Spleen (tissue), 11 donors: ENCODE data around the gene MAPK7. TPM values are rescaled to one million over a fixed set of nuclear protein-coding genes. Genes with fewer than 3 reads are reported as not detected.

Source experiments
- DNase-seq: peaks from one replicate; pipeline ENCODE4 v3.0.0-alpha.2; 2020
- H3K27ac ChIP-seq, 8 donors: fragments of 200-600 bp; sonication (generic) in 7 of 8; 1 replicate in 4 of 8; 2 replicates in 4 of 8; pipeline versions ENCODE4 v1.5.0 to v1.8.0; 2016 to 2021; ENCODE audit warnings: inconsistent platforms in 4 of 8, mild to moderate bottlenecking in 4 of 8, moderate library complexity in 1 of 8
- H3K27me3 ChIP-seq, 7 donors: fragments of 200-600 bp; sonication (generic) in 6 of 7; replicated peaks in 1 of 7; 1 replicate in 4 of 7; 2 replicates in 3 of 7; pipeline versions ENCODE4 v1.5.0 to v1.8.0; 2016 to 2021; ENCODE audit warnings: inconsistent platforms in 3 of 7, mild to moderate bottlenecking in 1 of 7
- H3K36me3 ChIP-seq, 6 donors: fragments of 200-600 bp; sonication (generic) in 5 of 6; 1 replicate in 4 of 6; 2 replicates in 2 of 6; pipeline versions ENCODE4 v1.5.0 to v1.8.0; 2016 to 2021; ENCODE audit warnings: inconsistent platforms in 2 of 6
- H3K4me1 ChIP-seq, 6 donors: fragments of 200-600 bp; sonication (generic) in 5 of 6; 1 replicate in 3 of 6; 2 replicates in 3 of 6; pipeline versions ENCODE4 v1.5.0 to v1.8.0; 2016 to 2021; ENCODE audit warnings: inconsistent platforms in 3 of 6
- H3K4me3 ChIP-seq, 8 donors: fragments of 200-600 bp; sonication (generic) in 7 of 8; 1 replicate in 4 of 8; 2 replicates in 4 of 8; pipeline versions ENCODE4 v1.5.0 to v1.8.0; 2016 to 2021; ENCODE audit warnings: inconsistent platforms in 4 of 8, mild to moderate bottlenecking in 4 of 8, moderate library complexity in 2 of 8
- H3K9me3 ChIP-seq, 8 donors: fragments of 200-600 bp; sonication (generic) in 7 of 8; 1 replicate in 4 of 8; 2 replicates in 4 of 8; pipeline versions ENCODE4 v1.5.0 to v1.8.0; 2016 to 2021; ENCODE audit warnings: inconsistent platforms in 4 of 8
- POLR2A ChIP-seq, 3 donors: fragments of 450-650 bp; IDR thresholded peaks; one replicate each; pipeline ENCODE4 v1.5.1; 2017; ENCODE audit warnings: antibody characterized with exemption in 3 of 3, mild to moderate bottlenecking in 1 of 3
- POLR2AphosphoS5 ChIP-seq, 3 donors: sonication (generic); formaldehyde crosslinking; IDR thresholded peaks; one replicate each; pipeline ENCODE4 v1.5.1; 2017; ENCODE audit warnings: antibody characterized with exemption in 3 of 3
- WGBS, 5 donors: extraction: QIAGEN DNeasy Blood & Tissue Kit in 3 of 5; methylation state at CpG; one replicate each; pipeline versions ENCODE4 v1.1.5 to v1.1.7; 2013 to 2018; 5-methylcytosine and 5-hydroxymethylcytosine counted together
- intact Hi-C: fragments of 100-400 bp; cut with DNase I; formaldehyde crosslinking; loops from one replicate; pipeline ENCODE4 v1.15.0; 2023; ENCODE audit warnings: low total_unique reads
- polyA plus RNA-seq, 3 donors: library from polyadenylated mRNA; stranded (reverse); fragments of 200-250 nt; gene quantifications; one replicate each; pipeline ENCODE4 v1.2.1, GENCODE V29; 2013
- total RNA-seq, 7 donors: library from RNA; depleted of rRNA in 3 of 7; stranded (reverse); fragments of >200 nt in 3 of 7; fragmentation: NEBNext Ultra II Directional in 4 of 7; extraction: Animal tissue kit (Norgen Biotek cat#: 25700) in 4 of 7; gene quantifications; one replicate each; pipeline versions ENCODE4 v1.1.0 to v1.2.1, GENCODE V29; 2016 to 2021
- TF ChIP-seq, protein P1 (sequence below), 11 experiments: fragments of 200-600 bp in 7 of 11; fragments of 450-650 bp in 4 of 11; sonication (generic) in 4 of 11; IDR thresholded peaks in 8 of 11; conservative IDR thresholded peaks in 3 of 11; 1 replicate in 7 of 11; 2 replicates in 4 of 11; pipeline versions ENCODE4 v1.4.0 to v1.8.0; 2016 to 2021; ENCODE audit warnings: antibody characterized with exemption in 11 of 11, inconsistent platforms in 4 of 11, mild to moderate bottlenecking in 1 of 11
- donor health status: healthy with polysubstance abuse.
- donor health status: DM: no; HTN: no; CAD: no; lungs with moderate emphysema.
- donor health status: DM: no; HTN: no; CAD: no.
- donor health status: Bipolar disorder and iron deficiency.
- donor health status: healthy.
- donor health status: DM: no; HTN: no; CAD: no.
- donor health status: DM: yes; HTN: yes; CAD: no.

MAPK7 gene
- total and polyA plus RNA-seq, 10 donors, result 5.7 to 56.2 (median 30.3) TPM

- 94 to 100% (median 100%) methylated on average over 1 of the region's 1 CpG for WGBS, 5 donors
- Histone ChIP-seq H3K4me3 (no peak overlapping the region), H3K9me3 (no peaks in the 10 kb centered on the region), H3K27me3 (peaks cover 0 to 16% (median 0%) of the 10 kb centered on the region in 7 donors), H3K27ac (no peak overlapping the region), H3K4me1 (peaks cover 4 to 32% (median 10%) of the 10 kb centered on the region in 6 donors), H3K36me3 (peaks cover 0 to 34% (median 0%) of the 10 kb centered on the region in 6 donors)
- intact Hi-C loops, result no loop called here
- no peak for DNase-seq
- no peak for TF ChIP-seq POLR2A (IDR thresholded peaks at IDR 0.05)
- no peak for TF ChIP-seq POLR2AphosphoS5 (IDR thresholded peaks at IDR 0.05)
- TF ChIP-seq, protein P1, sequence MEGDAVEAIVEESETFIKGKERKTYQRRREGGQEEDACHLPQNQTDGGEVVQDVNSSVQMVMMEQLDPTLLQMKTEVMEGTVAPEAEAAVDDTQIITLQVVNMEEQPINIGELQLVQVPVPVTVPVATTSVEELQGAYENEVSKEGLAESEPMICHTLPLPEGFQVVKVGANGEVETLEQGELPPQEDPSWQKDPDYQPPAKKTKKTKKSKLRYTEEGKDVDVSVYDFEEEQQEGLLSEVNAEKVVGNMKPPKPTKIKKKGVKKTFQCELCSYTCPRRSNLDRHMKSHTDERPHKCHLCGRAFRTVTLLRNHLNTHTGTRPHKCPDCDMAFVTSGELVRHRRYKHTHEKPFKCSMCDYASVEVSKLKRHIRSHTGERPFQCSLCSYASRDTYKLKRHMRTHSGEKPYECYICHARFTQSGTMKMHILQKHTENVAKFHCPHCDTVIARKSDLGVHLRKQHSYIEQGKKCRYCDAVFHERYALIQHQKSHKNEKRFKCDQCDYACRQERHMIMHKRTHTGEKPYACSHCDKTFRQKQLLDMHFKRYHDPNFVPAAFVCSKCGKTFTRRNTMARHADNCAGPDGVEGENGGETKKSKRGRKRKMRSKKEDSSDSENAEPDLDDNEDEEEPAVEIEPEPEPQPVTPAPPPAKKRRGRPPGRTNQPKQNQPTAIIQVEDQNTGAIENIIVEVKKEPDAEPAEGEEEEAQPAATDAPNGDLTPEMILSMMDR (IDR thresholded peaks at IDR 0.05 in 8 of 11, conservative IDR thresholded peaks at IDR 0.05 in 3 of 11), result no peak
Measured at GRCh38 chr17:19333132-19333440, 45.2 kb upstream of the MAPK7 start.

DNA sequence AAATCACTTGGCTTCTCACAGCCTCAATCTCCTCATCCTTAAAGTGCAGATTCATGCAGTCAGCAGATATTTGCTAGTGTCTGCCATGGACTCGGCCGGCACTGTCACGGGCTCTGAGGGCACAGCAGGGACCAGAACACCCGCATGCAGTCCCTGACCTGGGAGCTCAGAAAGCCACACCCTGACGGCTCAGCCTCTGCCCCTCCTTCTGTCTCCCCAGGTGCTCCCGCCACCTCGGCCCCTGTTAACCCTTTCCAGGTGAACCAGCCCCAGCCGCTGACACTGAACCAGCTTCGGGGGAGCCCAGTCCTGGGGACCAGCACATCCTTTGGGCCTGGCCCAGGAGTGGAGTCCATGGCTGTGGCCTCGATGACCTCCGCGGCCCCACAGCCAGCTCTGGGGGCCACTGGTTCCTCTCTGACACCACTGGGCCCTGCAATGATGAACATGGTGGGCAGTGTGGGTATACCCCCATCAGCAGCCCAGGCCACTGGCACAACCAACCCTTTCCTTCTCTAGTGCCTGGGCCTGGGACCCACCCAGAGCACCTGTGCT lies 44.5 kb upstream of the MAPK7 start:
- H3K9me3 ChIP-seq, result no peaks in the 10 kb centered on the region
- 80 to 89% (median 82%) methylated on average over 9 to 12 of the region's 12 CpGs for WGBS, 5 donors
- H3K4me1 ChIP-seq, result peaks cover 6 to 38% (median 13%) of the 10 kb centered on the region in 6 donors
- H3K4me3 ChIP-seq, result no peak overlapping the region
- H3K27me3 ChIP-seq, result peaks cover 0 to 16% (median 0%) of the 10 kb centered on the region in 7 donors
- peak overlapping the region in 3 of 8 donors; percentile 11 to 18 (median 17) for H3K27ac ChIP-seq
- intact Hi-C loops, result no loop called here
- TF ChIP-seq POLR2AphosphoS5 (IDR thresholded peaks at IDR 0.05) (no peak), POLR2A (IDR thresholded peaks at IDR 0.05) (no peak)
- TF ChIP-seq, protein P1 (IDR thresholded peaks at IDR 0.05 in 8 of 11, conservative IDR thresholded peaks at IDR 0.05 in 3 of 11), result no peak
- H3K36me3 ChIP-seq, result peaks cover 0 to 28% (median 0%) of the 10 kb centered on the region in 6 donors
- no peak for DNase-seq

- intact Hi-C loops, result no loop called here
- DNase-seq, result no peak
- 59 to 78% (median 72%) methylated on average over 6 of the region's 6 CpGs for WGBS, 5 donors
- Histone ChIP-seq H3K9me3 (no peaks in the 10 kb centered on the region), H3K27me3 (peaks cover 0 to 16% (median 0%) of the 10 kb centered on the region in 7 donors), H3K4me3 (no peak overlapping the region), H3K4me1 (peaks cover 6 to 38% (median 13%) of the 10 kb centered on the region in 6 donors), H3K36me3 (peaks cover 0 to 22% (median 0%) of the 10 kb centered on the region in 6 donors), H3K27ac (peak overlapping the region in 3 of 8 donors; percentile 11 to 18 (median 17))
- TF ChIP-seq POLR2A (IDR thresholded peaks at IDR 0.05) (no peak), POLR2AphosphoS5 (IDR thresholded peaks at IDR 0.05) (peak in 1 of 3 donors; percentile 37)
- TF ChIP-seq, protein P1 (IDR thresholded peaks at IDR 0.05 in 8 of 11, conservative IDR thresholded peaks at IDR 0.05 in 3 of 11), result no peak
Measured at GRCh38 chr17:19334331-19334730, 44.0 kb upstream of the MAPK7 start.

DNA sequence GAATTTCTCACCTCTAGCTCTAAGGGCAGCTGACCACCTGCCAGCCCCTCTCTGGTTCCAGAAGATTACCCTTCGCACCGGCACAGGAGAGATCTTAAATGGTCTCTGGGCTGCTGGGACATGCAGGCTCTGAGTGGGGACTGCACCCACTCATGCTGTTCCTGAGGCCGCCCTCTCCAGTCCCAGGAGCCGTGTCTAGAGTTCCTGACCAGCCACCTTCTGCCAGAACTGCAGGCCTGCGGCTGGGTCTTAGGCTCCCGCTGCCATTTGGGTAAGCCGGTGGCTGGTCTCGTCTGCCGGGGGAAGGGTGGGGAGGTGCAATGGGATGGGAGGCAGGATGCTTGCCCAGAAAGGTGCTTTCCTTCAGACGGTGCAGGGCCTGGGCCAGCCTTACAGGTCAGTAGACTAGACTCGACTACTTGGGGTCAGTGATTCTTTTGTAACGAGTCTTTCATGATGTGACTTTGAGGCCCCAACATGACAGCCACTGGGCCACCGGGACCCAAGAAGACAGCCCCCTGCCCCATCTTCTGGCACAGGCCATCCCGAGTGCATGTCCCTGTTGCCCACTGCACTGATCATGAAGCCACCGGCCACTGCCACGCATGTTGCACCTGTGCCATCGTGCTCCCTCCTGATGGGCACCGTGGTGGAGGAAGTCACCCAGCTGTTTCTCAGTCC lies 42.2 kb upstream of the MAPK7 start:
- 85 to 90% (median 89%) methylated on average over 16 to 18 of the region's 18 CpGs for WGBS, 5 donors
- Histone ChIP-seq H3K27me3 (peaks cover 0 to 16% (median 0%) of the 10 kb centered on the region in 7 donors), H3K4me3 (no peak overlapping the region), H3K4me1 (peaks cover 6 to 38% (median 13%) of the 10 kb centered on the region in 6 donors), H3K9me3 (no peaks in the 10 kb centered on the region), H3K27ac (peak overlapping the region in 3 of 8 donors; percentile 30 to 40 (median 37)), H3K36me3 (peaks cover 0 to 12% (median 0%) of the 10 kb centered on the region in 6 donors)
- intact Hi-C loops, result no loop called here
- peak; percentile 72 for DNase-seq
- TF ChIP-seq POLR2AphosphoS5 (IDR thresholded peaks at IDR 0.05) (no peak), POLR2A (IDR thresholded peaks at IDR 0.05) (no peak)
- TF ChIP-seq, protein P1 (IDR thresholded peaks at IDR 0.05 in 8 of 11, conservative IDR thresholded peaks at IDR 0.05 in 3 of 11), result no peak
